ENCODE measurements around the gene A1BG. TPM values are rescaled to one million over a fixed set of nuclear protein-coding genes. Genes with fewer than 3 reads are reported as not detected.

Gene A1BG
- total RNA-seq, 1 donor from 2014 or later, result 6.2 TPM

DNA sequence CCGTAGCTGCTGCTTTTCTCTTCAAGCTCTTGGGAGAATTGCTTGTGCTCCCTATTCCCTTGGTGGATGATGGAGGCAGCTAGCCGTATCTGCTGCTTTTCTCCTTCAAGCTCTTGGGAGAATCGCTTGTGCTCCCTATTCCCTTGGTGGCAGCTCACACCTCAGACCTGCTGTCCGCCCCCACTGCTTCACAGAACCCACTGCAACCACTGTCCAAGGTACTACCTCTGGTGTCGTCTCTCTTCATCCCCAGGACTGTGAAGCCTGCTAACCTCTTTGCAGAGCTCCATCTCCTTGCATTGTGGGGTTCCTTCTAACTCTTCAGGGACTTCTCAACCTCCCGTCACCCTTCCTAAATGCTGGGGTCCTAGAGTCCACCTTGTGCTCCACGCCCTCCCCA, 52.7 kb downstream of the A1BG start:
- DNase-seq (ENCODE audit: low read depth), result no peak

DNA sequence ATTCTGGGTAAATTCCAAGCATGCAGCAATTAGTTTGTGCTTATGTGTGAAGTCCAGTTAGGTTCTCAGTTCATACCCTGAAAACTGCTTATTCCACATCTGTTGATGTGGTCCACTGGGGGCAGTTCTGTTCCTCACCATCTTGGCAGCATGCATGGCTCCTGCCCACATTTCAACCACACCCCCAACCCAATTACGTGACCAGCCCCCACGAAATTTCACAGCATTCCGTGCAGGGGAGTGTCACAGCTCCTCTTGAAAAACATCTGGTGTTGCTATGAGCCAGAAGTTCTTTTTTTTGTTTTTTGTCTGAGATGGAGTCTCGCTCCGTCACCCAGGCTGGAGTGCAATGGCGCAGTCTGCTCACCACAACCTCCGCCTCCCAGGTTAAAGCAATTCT, 57.2 kb downstream of the A1BG start:
- DNase-seq (ENCODE audit: low read depth), result no peak

Other genes starting within 250 kb of the A1BG start
- gene ZNF329, start 202.7 kb downstream of the A1BG start, total RNA-seq, result 13.0 and 21.8 TPM in 2 replicates
- 15.9 and 22.6 TPM in 2 replicates for gene ZNF274, start 170.4 kb downstream of the A1BG start, total RNA-seq
- gene ZNF544, start 124.6 kb downstream of the A1BG start, total RNA-seq, result 53.8 and 73.3 TPM in 2 replicates
- 4.2 and 10.9 TPM in 2 replicates for gene ZNF8, start 74.5 kb downstream of the A1BG start, total RNA-seq
- 37.3 and 37.6 TPM in 2 replicates for gene ERVK3-1, start 48.1 kb downstream of the A1BG start, total RNA-seq
- gene ZSCAN22, start 26.5 kb downstream of the A1BG start, total RNA-seq, result 1.4 and 4.0 TPM in 2 replicates
- 0.17 and 5.5 TPM in 2 replicates for gene ZNF497, start 9.3 kb upstream of the A1BG start, total RNA-seq
- gene ZNF837, start 27.5 kb upstream of the A1BG start, total RNA-seq, result 5.9 and 6.4 TPM in 2 replicates
- 847 and 2,009 TPM in 2 replicates for gene RPS5, start 33.8 kb upstream of the A1BG start, total RNA-seq
- gene RNF225, start 42.2 kb upstream of the A1BG start, total RNA-seq, result not detected in 2 replicates
- gene ZNF584, start 55.2 kb upstream of the A1BG start, total RNA-seq, result 13.4 and 28.8 TPM in 2 replicates
- gene ZNF132, start 86.7 kb upstream of the A1BG start, total RNA-seq, result 3.1 and 7.6 TPM in 2 replicates
- 3.8 and 10.2 TPM in 2 replicates for gene ZNF324B, start 98.1 kb upstream of the A1BG start, total RNA-seq
- 11.6 and 16.7 TPM in 2 replicates for gene ZNF324, start 113.6 kb upstream of the A1BG start, total RNA-seq
- gene ZNF446, start 122.9 kb upstream of the A1BG start, total RNA-seq, result 5.4 and 11.1 TPM in 2 replicates
- gene SLC27A5, start 158.5 kb upstream of the A1BG start, total RNA-seq, result 3.5 and 7.6 TPM in 2 replicates
- 3.1 and 10.2 TPM in 2 replicates for gene ZBTB45, start 166.3 kb upstream of the A1BG start, total RNA-seq
- 177 and 276 TPM in 2 replicates for gene TRIM28, start 190.6 kb upstream of the A1BG start, total RNA-seq
- gene CHMP2A, start 201.6 kb upstream of the A1BG start, total RNA-seq, result 124 and 127 TPM in 2 replicates
- gene UBE2M, start 205.1 kb upstream of the A1BG start, total RNA-seq, result 39.4 and 55.4 TPM in 2 replicates
- gene MZF1, start 219.8 kb upstream of the A1BG start, total RNA-seq, result 11.6 and 30.6 TPM in 2 replicates